MM.1S (cell line): ENCODE measurements around the gene UBE2G2.

Experiments used
- CTCF ChIP-seq: fragments of 300-600 bp; sonication (generic); IDR thresholded peaks from 2 replicates; pipeline ENCODE4 v1.5.1; 2016; ENCODE audit warnings: antibody characterized with exemption, low read length, mixed read lengths
- EZH2 ChIP-seq: fragments of 300-600 bp; sonication (generic); optimal IDR thresholded peaks from 2 replicates; pipeline ENCODE3; 2017; ENCODE audit warnings: low read depth, mild to moderate bottlenecking, antibody characterized with exemption, low read length, mixed read lengths

- no peak for TF ChIP-seq CTCF
- no peak for TF ChIP-seq EZH2
Measured at GRCh38 chr21:44761747-44762208, 39.8 kb downstream of the UBE2G2 start.
